HG03135 (cell line): ENCODE measurements around the gene ASRGL1.
"Not testable (repeated sequence)": the region's sequence is repeated elsewhere in the genome, so short reads cannot be mapped to it uniquely, and the experiment has no call there.

ENCODE experiments used
- ATAC-seq: cut with Tn5 transposase; IDR thresholded peaks from one replicate; pipeline ENCODE4 v1.9.1; 2021; ENCODE audit warnings: mild to moderate bottlenecking, moderate library complexity; ENCODE audit not compliant: unreplicated experiment

The ASRGL1 gene

DNA sequence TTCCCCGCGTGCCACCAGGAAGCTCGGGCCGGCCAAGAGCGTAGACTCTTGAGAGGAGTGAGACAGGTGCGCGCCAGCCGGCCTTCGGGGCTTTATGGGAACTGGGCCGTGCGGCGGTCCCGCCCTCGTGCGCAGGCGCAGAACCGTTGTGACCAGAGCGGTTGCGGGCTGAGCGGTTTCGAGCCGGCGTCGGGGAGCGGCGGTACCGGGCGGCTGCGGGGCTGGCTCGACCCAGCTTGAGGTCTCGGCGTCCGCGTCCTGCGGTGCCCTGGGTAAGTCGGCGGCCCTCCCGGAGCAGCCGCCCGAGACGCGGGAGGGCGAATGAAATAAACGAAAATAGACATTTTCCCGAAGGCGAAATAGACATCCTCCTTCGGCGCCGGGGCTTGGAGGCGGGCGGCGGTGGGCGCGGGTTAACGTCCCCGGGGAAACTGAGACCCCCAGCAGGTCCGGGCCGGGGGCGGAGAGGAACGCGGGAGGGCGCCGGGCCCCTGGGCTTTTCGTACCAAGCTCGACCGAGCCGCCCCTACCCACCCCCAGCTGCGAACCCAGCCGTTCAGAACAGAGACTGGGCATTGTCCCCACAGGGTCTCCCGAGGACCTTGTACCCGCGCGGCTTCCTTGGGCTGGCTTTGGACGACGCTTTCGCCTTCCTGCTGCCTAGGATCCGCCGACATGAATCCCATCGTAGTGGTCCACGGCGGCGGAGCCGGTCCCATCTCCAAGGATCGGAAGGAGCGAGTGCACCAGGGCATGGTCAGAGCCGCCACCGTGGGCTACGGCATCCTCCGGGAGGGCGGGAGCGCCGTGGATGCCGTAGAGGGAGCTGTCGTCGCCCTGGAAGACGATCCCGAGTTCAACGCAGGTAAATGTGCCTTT lies at the start of gene ASRGL1:
Gene ASRGL1, plus strand, starts transcription at position 146 of the 879 bp plus-strand sequence. Its CDS starts 530 bp downstream, at position 676.
- ATAC-seq, result peak; percentile 65

DNA sequence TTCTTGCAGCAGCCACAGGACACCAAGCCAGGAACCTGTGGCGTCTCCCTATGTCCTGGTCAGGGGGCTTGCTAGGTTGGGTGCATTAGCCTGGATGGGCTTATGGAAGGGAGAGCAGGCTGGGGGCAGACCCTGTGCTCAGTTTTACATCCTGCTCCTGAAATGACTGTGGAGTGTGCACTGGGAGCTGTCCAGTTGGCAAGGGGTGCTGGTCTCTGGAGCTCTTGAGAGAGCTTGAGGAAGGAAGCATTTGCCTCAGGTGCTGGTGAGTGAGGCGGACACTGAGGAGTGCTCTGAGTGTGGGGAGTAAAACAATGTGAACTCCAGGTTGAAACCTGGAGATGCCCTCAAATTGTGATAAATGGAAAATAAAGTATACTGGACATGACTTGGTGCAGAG lies 41.7 kb upstream of the ASRGL1 start:
- ATAC-seq, result no peak

DNA sequence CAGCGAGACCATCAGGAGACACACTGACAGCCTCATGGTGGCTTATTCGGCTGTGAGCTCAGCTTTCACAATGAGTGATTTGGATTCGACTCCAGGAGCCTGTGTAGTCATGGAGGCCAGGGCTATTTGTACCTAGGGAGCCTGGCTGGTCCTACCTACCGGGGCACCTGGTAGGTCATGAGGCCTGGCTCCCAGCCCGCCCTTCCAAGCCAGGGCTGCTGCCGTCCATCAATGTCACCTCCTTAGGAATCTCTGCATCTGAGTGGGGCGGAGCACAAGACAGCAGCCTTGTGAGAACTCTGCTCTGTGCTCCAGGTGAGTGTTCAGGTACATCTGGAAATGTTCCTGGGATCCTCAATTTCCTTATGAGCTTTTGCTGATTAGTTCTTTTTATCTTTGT lies 38.3 kb upstream of the ASRGL1 start, which contains the start of gene SCGB1D4:
Gene SCGB1D4, minus strand, starts transcription at position 101 of the 400 bp plus-strand sequence. Its CDS starts 65 bp downstream, at position 36.
- ATAC-seq, result no peak

DNA sequence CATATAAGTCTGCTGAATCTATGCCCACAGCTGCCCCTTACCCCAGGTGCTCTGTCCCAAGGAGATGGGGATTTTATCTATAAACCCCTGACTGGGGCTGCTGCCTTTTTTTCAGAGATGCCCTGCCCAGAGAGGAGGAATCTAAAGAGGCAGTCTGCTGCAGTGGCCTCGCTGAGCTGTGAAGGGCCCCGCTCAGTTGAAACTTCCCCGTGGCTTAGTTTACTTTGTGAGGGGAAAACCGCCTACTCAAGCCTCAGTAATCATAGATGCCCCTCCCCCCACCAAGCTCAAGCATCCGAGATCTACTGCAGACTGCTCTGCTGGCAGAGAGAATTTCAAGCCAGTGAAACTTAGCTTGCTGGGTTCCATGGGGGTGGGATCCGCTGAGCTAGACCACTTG lies 31.0 kb upstream of the ASRGL1 start:
- ATAC-seq, result no peak

DNA sequence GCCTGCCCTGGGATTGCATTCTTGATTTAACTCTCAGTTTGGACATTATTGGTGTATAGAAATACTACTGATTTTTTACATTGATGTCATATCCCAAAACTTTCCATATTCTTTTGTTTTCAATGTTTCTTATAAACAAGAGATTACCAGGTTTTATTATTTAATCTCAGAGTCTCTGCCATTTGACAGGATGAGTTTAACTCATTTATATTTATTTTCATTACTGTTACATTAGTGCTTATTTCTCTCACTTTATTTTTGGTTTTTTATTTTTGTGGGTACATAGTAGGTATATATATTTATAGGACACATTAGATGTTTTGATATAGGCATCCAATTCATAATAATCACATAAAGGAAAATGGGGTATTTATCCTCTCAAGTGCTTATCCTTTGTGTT lies 29.3 kb upstream of the ASRGL1 start:
- no peak for ATAC-seq

DNA sequence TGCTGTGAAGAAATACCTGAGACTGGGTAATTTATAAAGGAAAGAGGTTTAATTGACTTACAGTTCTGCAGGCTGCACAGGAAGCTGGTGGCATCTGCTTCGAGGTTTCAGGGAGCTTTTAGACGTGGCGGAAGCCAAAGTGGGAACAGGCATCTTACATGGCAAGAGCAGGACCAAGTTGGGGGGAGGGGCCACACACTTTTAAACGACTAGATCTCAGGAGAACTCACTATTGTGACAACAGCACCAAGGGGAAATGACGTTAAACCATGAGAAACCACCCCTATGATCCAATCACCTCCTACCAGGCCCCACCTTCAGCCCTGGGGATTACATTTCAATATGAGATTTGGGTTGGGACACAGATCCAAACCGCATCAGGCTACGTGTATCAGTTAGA lies 27.3 kb upstream of the ASRGL1 start:
- ATAC-seq, result no peak

DNA sequence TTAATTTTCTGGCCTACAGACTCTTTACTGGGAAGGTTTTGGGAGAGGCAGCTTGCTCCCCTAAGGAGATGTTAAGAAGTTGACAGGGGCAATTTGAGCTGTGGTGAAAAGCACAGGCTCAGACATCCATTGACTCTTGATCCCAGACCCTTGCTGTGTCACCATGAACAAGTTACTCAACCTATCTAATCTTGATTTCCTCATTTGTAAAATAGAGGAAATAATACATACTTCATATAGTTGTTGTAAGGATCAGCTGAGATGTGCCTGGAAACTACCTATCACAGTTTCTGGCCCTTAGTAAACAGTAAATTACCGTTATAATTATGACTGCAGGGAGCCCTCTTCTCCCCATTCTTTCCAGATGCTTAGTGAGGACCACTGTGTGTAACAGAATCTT lies 21.8 kb upstream of the ASRGL1 start:
- ATAC-seq, result no peak

DNA sequence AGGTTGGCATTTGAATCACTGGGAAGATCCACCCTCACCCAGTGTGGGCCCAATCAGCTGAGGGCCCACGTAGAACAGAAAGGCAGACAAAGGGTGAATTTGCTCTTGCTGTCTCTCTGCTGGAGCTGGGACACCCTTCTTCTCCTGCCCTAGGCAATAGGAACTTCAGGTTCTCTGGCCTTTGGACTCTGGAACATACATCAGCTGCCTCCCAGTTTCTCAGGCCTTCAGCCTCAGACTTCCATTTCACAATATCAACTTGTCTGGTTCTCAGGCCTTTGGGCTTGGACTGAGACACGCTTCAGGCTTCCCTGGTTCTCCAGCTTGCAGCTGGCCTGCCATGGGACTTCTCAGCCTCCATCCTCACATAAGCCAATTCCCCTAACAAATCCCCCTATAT lies 14.7 kb upstream of the ASRGL1 start:
- no peak for ATAC-seq

DNA sequence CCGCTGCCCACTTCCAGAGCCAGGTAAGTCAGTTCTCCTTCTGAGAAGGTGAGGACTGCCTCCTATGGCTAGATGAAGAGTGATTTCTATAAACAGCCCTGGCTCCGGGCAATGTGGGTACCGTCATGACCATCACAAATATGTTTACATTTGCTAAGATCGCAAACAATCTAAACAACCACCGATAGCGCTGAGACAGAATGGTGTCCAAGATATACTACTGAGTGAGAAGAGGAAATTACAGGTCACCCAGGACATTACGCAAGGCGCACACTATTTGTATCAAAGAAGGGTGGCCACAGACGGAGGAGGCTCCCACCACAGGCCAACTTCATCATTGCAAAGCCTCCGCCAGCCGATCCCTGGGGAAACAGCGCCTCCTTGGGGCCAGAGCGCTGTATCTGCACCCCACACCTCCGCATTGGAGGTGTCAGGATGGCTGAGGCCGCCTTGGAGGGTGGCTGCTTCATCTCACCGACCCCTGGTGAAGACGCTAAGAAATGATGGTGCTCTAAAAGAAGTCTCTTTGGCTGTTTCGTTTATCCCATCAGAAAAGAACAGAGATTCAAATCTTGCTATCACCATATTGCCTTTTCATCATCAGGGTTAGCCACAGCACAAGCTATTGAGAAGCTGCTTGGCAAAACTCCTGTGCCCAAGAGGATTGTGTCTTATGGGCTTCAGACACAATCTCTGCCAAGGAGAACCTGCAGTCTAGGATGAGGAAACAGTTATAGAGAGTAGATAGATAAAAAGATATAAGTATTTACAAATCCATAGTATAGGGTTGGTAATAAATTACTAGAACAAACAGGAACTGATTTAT lies 12.3 kb upstream of the ASRGL1 start:
- no peak for ATAC-seq

DNA sequence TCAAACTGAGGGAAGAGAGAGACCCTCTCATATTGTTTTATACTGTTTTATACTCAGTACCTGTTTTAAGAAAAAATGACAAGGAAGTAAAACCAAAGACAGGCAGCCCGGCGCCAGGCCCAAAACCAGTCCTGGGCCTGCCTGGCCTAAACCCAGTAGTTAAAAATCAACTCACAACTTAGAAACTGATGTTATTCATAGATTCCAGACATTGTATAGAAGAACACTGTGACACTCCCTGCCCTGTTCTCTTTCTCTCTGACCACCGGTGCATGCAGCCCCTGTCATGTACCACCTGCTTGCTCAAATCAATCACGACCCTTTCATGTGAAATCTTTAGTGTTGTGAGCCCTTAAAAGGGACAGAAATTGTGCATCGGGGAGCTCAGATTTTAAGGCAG lies 11.5 kb upstream of the ASRGL1 start:
- ATAC-seq, result not testable (repeated sequence)

DNA sequence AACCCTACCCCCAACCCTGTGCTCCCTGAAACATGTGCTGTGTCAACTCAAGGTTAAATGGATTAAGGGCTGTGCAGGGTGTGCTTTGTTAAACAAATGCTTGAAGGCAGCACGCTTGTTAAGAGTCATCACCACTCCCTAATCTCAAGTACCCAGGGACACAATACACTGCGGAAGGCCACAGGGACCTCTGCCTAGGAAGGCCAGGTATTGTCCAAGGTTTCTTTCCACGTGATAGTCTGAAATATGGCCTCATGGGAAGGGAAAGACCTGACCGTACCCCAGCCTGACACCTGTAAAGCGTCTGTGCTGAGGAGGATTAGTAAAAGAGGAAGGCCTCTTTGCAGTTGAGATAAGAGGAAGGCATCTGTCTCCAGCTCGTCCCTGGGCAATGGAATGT lies 10.5 kb upstream of the ASRGL1 start:
- ATAC-seq, result not testable (repeated sequence)

DNA sequence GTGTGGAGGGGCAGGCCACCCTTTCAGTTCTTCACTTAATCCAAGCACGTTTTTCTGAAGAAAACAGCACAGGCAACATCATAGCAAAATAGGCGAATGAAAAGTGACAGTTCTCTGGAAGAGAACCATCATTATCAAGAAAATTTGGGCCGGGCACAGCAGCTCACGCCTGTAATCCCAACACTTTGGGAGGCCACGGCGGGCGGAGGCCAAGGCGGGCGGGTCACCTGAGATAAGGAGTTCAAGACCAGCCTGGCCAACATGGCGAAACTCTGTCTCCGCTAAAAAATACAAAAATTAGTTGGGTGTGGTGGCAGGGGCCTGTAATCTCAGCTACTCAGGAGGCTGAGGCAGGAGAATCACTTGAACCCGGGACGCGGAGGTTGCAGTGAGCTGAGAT lies 9.7 kb upstream of the ASRGL1 start:
- ATAC-seq, result not testable (repeated sequence)

DNA sequence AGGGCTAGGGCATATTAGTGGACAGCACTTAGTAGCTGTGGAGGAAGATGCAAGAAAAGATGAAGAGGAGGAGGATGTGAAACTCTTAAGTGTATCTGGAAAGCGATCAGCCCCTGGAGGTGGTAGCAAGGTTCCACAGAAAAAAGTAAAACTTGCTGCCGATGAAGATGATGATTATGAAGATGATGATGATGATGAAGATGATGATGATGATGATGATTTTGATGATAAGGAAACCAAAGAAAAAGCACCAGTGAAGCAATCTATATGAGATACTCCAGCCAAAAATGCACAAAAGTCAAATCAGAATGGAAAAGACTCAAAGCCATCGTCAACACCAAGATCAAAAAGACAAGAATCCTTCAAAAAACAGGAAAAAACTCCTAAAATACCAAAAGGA lies 6.0 kb upstream of the ASRGL1 start:
- ATAC-seq, result not testable (repeated sequence)

DNA sequence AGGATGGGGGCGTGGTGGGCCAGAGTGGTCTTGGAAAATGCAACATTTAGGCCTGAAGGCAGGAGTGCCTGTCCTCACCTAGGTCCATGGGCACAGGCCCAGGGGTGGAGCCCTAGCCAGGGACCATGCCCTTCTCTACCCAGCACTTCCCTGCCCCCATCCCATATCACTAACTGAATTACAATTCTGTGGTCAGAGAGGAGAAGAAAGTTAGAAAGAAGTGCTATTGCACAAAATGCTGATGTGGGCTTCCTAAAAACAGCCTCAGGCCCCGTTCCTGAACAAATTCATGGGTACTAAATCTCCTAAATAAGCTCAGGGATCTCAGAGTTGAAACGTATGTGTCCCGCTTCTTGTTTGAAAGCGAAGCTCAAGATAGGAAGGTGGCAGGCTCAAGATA lies 3.5 kb upstream of the ASRGL1 start:
- ATAC-seq, result no peak

DNA sequence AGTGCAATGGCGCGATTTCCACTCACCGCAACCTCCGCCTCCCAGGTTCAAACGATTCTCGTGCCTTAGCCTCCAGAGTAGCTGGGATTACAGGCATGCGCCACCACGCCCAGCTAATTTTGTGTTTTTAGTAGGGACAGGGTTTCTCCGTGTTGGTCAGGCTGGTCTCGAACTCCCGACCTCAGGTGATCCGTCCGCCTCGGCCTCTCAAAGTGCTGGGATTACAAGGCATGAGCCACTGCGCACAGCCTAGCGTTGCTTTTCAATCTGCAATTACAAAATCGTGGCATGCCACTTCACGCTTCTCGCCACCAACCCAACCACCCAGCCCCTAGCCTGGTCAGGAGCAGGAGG lies 322 bp upstream of the ASRGL1 start:
- not testable (repeated sequence) for ATAC-seq

DNA sequence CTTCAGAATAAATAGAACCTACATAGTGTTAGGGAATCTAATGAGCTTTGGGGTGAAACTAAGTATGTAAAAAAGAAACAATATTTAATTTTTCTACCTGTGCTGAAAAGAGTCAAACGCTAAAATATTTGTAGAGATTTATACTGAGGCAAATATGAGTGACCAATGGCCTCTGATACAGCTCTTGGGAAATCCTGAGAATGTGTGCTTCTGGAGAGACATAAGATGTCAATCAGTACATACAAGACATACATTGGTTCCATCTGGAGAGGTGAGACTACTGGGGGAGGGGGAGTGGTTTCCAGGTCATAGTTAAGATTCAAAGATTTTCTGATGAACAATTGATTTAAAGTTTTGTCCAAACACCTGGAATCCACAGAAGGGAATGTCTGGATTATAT lies 970 bp downstream of the ASRGL1 start:
- no peak for ATAC-seq

DNA sequence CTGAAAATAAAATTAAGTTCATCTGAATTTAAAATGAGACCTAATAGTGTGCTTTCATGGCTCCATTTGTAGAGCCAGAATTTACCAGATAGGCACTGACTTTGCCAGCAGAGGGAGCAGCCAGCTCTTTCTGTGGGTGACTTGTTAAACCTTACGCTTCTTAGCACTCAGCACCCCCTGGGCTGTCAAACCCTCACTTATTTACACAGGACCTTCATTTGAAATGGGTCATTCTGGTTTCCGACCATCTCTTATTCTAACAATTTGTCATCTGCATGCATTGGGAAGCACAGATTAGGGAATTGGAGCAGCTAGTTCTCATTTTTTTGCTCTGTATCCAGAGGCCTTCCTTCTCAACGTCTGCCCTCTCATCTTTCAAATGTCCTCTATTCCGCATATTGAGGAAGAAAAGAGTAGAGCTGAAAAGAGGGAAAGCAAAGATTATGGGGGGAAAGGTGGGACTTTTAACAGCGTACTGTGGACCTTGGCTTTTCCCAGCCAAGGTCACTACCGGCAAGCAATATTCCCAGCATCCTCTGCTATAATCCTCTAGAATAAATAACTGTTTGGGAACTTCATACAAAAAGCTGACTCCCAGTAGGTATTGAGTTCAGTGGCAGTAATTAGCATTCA lies 3.1 kb downstream of the ASRGL1 start:
- no peak for ATAC-seq

DNA sequence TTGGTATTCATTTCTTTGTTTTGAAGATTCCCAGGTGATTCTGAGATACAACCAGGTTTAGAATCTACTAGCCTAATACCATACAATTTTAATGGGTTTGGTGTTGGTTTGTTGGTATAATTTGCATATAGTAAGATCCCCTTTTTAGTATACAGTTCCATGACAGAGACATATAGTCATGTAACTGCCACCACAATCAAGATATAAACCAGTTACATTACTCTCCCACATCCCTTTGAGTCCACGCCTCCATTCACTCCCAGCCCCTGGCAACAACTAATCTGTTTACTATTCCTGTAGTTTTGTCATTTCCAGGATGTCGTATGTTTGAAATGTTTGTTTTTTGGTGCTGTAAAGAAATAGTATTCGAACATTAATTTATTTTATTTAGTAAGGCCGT lies 4.3 kb downstream of the ASRGL1 start:
- ATAC-seq, result no peak

DNA sequence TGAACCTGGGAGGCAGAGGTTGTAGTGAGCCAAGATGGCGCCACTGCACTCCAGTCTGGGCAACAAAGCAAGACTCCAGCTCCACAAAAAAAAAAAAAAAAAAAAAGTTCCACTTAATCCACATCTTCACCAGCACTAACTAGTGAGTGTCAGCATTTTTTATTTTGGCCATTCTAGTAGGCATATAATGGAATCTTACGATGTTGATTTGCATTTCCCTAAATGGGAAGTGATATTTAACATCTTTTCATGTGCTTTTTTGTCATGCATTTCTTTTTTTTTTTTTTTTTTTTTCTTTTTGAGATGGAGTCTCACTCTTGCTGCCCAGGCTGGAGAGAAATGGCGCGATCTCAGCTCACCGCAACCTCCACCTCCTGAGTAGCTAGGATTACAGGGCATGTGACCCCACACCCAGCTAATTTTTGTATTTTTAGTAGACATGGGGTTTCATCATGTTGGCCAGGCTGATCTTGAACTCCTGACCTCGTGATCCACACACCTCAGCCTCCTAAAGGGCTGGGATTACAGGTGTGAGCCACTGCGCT lies 6.5 kb downstream of the ASRGL1 start:
- not testable (repeated sequence) for ATAC-seq

DNA sequence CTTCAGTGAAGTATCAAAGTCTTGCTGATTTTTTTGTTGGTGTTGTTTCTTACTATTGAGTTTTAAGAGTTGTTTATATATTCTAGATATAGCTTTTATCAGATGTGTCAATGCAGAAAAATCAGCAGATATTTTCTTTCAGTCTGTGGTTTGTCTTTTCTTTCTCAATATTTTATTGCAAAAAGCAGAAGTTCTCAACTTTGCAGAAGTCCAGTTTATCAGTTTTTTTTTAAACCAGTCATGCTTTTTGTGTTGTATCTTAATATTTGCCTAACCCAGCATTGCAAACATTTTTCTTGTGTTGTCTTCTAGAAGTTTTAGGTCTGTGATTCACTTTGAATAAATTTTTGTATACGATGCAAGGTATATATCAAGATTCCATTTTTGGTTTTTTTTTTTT lies 7.0 kb downstream of the ASRGL1 start:
- no peak for ATAC-seq

DNA sequence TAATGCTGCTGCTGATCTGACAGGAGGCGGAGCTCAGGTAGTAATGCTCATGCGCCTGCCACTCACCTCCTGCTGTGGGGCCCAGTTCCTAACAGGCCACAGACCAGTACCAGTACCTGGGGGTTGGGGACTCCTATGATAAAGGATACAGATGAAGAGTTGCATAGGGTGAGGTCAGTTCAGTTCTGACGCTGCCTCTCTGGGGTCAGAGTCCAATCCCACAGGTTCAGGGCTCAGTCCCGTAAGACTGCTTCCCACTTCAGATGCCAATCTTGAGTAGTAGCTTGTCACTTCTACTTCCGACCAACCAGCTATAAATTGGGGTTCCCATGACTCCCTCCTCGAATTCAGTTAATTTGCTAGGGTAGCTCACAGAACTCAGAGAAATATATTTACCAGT lies 8.6 kb downstream of the ASRGL1 start:
- ATAC-seq, result no peak
